ENCODE results near the gene NAP1L4. TPM values are rescaled to one million over a fixed set of nuclear protein-coding genes. Genes with fewer than 3 reads are reported as not detected.
"Not testable (repeated sequence)": the region's sequence is repeated elsewhere in the genome, so short reads cannot be mapped to it uniquely, and the experiment has no call there.

NAP1L4 gene
- total RNA-seq, 2 donors from 2014 or later: 62.8 to 83.7 TPM

DNA sequence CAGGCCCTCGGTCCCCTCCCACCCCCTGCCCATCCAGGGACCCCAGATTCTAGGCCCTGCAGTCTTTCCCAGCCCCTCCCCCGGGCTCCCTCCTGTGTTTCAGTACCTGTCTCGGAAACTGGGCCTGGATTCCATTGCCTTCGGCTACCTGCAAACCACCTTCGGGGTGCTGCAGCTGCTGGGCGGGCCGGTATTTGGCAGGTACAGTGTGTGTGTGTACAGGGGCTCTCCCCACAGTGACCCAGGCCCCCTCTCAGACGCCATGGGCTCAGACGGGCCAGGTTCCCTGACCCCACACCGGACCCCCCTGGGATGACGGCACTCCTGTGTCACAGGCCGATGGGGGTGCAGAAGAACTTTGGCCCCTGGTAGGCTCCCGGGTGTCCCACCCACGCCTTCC, 84.0 kb downstream of the NAP1L4 start:
- ATAC-seq (ENCODE audit: insufficient number of reproducible peaks, low FRiP score, low read depth): no peak
- H3K4me3 ChIP-seq: no peak overlapping the region
- no peaks in the 10 kb centered on the region for H3K9me3 ChIP-seq
- no peaks in the 10 kb centered on the region for H3K27me3 ChIP-seq (replicated peaks; ENCODE audit: insufficient read depth)
- TF ChIP-seq, protein P1, sequence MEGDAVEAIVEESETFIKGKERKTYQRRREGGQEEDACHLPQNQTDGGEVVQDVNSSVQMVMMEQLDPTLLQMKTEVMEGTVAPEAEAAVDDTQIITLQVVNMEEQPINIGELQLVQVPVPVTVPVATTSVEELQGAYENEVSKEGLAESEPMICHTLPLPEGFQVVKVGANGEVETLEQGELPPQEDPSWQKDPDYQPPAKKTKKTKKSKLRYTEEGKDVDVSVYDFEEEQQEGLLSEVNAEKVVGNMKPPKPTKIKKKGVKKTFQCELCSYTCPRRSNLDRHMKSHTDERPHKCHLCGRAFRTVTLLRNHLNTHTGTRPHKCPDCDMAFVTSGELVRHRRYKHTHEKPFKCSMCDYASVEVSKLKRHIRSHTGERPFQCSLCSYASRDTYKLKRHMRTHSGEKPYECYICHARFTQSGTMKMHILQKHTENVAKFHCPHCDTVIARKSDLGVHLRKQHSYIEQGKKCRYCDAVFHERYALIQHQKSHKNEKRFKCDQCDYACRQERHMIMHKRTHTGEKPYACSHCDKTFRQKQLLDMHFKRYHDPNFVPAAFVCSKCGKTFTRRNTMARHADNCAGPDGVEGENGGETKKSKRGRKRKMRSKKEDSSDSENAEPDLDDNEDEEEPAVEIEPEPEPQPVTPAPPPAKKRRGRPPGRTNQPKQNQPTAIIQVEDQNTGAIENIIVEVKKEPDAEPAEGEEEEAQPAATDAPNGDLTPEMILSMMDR (IDR thresholded peaks at IDR 0.05): no peak
- H3K36me3 ChIP-seq: no peaks in the 10 kb centered on the region
- no peak for DNase-seq (ENCODE audit: low spot score)
- H3K27ac ChIP-seq: no peak overlapping the region
- H3K4me1 ChIP-seq (ENCODE audit: control insufficient read depth in 1 of 2, low read depth in 2 of 2): peaks cover 0 to 4% of the 10 kb centered on the region in 2 donors

DNA sequence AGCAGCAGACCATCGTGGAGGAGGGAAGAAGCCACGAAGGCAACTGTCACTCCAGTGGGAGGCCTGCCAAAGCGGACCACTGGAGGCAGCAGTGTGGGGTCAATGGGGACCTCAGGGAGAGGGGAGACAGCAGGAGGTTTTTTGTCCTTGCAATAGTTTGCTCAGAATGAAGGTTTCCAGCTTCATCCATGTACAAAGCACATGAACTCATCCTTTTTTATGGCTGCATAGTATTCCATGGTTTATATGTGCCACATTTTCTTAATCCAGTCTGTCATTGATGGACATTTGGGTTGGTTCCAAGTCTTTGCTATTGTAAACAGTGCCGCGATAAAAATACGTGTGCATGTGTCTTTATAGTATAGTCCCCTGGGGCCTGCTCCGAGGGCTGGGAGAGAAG, 86.8 kb downstream of the NAP1L4 start:
- ATAC-seq (ENCODE audit: insufficient number of reproducible peaks, low FRiP score, low read depth): not testable (repeated sequence)

GRCh38 chr11:2904153-2905052, 87.7 kb downstream of the NAP1L4 start:
- H3K27ac ChIP-seq: no peak overlapping the region
- H3K36me3 ChIP-seq: no peaks in the 10 kb centered on the region
- TF ChIP-seq, protein P1 (IDR thresholded peaks at IDR 0.05): no peak
- ATAC-seq (ENCODE audit: insufficient number of reproducible peaks, low FRiP score, low read depth) (no peak), DNase-seq (ENCODE audit: low spot score) (no peak)
- no peaks in the 10 kb centered on the region for H3K9me3 ChIP-seq
- peaks cover 3 to 18% of the 10 kb centered on the region in 2 donors for H3K4me1 ChIP-seq (ENCODE audit: control insufficient read depth in 1 of 2, low read depth in 2 of 2)
- H3K27me3 ChIP-seq (replicated peaks; ENCODE audit: insufficient read depth): no peaks in the 10 kb centered on the region
- no peak overlapping the region for H3K4me3 ChIP-seq

More for the DNA sequence above, 86.8 kb downstream of the NAP1L4 start:
- H3K4me3 ChIP-seq; H3K27ac ChIP-seq; H3K36me3 ChIP-seq; H3K9me3 ChIP-seq; H3K27me3 ChIP-seq (replicated peaks; ENCODE audit: insufficient read depth); DNase-seq (ENCODE audit: low spot score): not testable (repeated sequence)
- H3K4me1 ChIP-seq (ENCODE audit: control insufficient read depth in 1 of 2, low read depth in 2 of 2): peaks cover 3 to 18% of the 10 kb centered on the region in 2 donors

DNA sequence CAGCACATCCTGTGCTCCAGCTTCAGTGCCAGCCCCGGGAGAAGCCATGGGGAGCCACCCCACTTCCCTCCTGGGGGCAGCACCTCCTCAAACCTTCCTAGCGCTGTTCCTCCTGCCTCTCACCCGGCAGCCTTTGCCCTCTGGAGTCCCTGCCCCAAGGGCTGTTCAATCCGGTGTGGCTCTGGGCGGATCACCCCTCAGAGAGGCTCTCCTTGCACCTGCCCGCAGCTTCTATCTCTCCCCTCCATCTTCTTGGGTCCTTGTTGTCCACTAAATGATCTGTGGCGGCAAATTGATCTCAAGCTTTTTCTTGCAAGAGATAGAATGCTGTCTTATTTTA, 88.5 kb downstream of the NAP1L4 start:
- no peak for ATAC-seq (ENCODE audit: insufficient number of reproducible peaks, low FRiP score, low read depth)
- no peak overlapping the region for H3K27ac ChIP-seq

GRCh38 chr11:2902784-2903671, 89.1 kb downstream of the NAP1L4 start:
- no peaks in the 10 kb centered on the region for H3K9me3 ChIP-seq
- peaks cover 6 to 18% of the 10 kb centered on the region in 2 donors for H3K4me1 ChIP-seq (ENCODE audit: control insufficient read depth in 1 of 2, low read depth in 2 of 2)
- H3K27me3 ChIP-seq (replicated peaks; ENCODE audit: insufficient read depth): no peaks in the 10 kb centered on the region
- no peak for DNase-seq (ENCODE audit: low spot score)
- peak overlapping the region; percentile 91 for H3K4me3 ChIP-seq
- TF ChIP-seq, protein P1 (IDR thresholded peaks at IDR 0.05): no peak
- no peak for ATAC-seq (ENCODE audit: insufficient number of reproducible peaks, low FRiP score, low read depth)
- no peaks in the 10 kb centered on the region for H3K36me3 ChIP-seq
- no peak overlapping the region for H3K27ac ChIP-seq

More for the DNA sequence above, 88.5 kb downstream of the NAP1L4 start:
- no peak for DNase-seq (ENCODE audit: low spot score)
- no peaks in the 10 kb centered on the region for H3K27me3 ChIP-seq (replicated peaks; ENCODE audit: insufficient read depth)
- H3K4me1 ChIP-seq (ENCODE audit: control insufficient read depth in 1 of 2, low read depth in 2 of 2): peaks cover 3 to 18% of the 10 kb centered on the region in 2 donors
- no peak overlapping the region for H3K4me3 ChIP-seq
- no peaks in the 10 kb centered on the region for H3K36me3 ChIP-seq
- H3K9me3 ChIP-seq: no peaks in the 10 kb centered on the region
- TF ChIP-seq, protein P1 (IDR thresholded peaks at IDR 0.05): no peak
